Esophagus muscularis mucosa (tissue), 4 donors: Measurements from ENCODE around the gene SLC44A5. TPM values are rescaled to one million over a fixed set of nuclear protein-coding genes. Genes with fewer than 3 reads are reported as not detected.

ENCODE experiments used
- DNase-seq: peaks from one replicate; pipeline ENCODE4 v3.0.0-alpha.2; 2017; ENCODE audit errors: extremely low spot score
- H3K27ac ChIP-seq, 4 donors: fragments of 200-600 bp; sonication (generic); replicated peaks in 1 of 4; 1 replicate in 3 of 4; 2 replicates in 1 of 4; pipeline ENCODE4 v1.5.1; 2016 to 2019; ENCODE audit warnings: mild to moderate bottlenecking in 1 of 4
- H3K27me3 ChIP-seq, 4 donors: fragments of 200-600 bp; sonication (generic); one replicate each; pipeline versions ENCODE4 v1.5.1 to v1.6.0; 2016 to 2019
- H3K36me3 ChIP-seq, 4 donors: fragments of 200-600 bp; sonication (generic); one replicate each; pipeline ENCODE4 v1.5.1; 2016 to 2019
- H3K4me1 ChIP-seq, 4 donors: fragments of 200-600 bp; sonication (generic); one replicate each; pipeline ENCODE4 v1.5.1; 2016 to 2019
- H3K4me3 ChIP-seq, 4 donors: fragments of 200-600 bp; sonication (generic); 1 replicate in 2 of 4; 2 replicates in 2 of 4; pipeline ENCODE4 v1.5.1; 2016 to 2019; ENCODE audit warnings: mild to moderate bottlenecking in 4 of 4, moderate library complexity in 1 of 4
- H3K9me3 ChIP-seq, 4 donors: fragments of 200-600 bp; sonication (generic); 1 replicate in 3 of 4; 2 replicates in 1 of 4; pipeline ENCODE4 v1.5.1; 2016 to 2019
- CTCF ChIP-seq, 3 experiments: fragments of 200-600 bp in 2 of 3; fragments of 450-650 bp in 1 of 3; sonication (generic) in 2 of 3; IDR thresholded peaks; one replicate each; pipeline ENCODE4 v1.5.1; 2017 to 2019; ENCODE audit warnings: antibody characterized with exemption in 3 of 3, mild to moderate bottlenecking in 2 of 3, moderate library complexity in 1 of 3
- EP300 ChIP-seq: sonication (generic); formaldehyde crosslinking; IDR thresholded peaks from one replicate; pipeline ENCODE4 v1.6.1; 2017; ENCODE audit warnings: antibody characterized with exemption
- POLR2A ChIP-seq: fragments of 450-650 bp; IDR thresholded peaks from one replicate; pipeline ENCODE4 v1.6.1; 2017; ENCODE audit warnings: antibody characterized with exemption, moderate library complexity, mild to moderate bottlenecking, low read depth
- POLR2AphosphoS5 ChIP-seq, 2 donors: sonication (generic); formaldehyde crosslinking; IDR thresholded peaks; one replicate each; pipeline ENCODE4 v1.6.1; 2017; ENCODE audit warnings: antibody characterized with exemption in 2 of 2
- WGBS: methylation state at CpG from one replicate; pipeline ENCODE4 v1.1.5; 2018; 5-methylcytosine and 5-hydroxymethylcytosine counted together
- intact Hi-C: fragments of 100-400 bp; cut with DNase I; formaldehyde crosslinking; loops from one replicate; pipeline ENCODE4 v1.15.1; 2023
- small RNA-seq, 3 donors: library from RNA; depleted of rRNA; stranded (forward); fragments of <200 nt; gene quantifications; one replicate each; pipeline ENCODE3, GENCODE V24; 2016
- total RNA-seq, 4 donors: library from RNA; depleted of rRNA; stranded (reverse); fragments of >200 nt; gene quantifications; one replicate each; pipeline versions ENCODE4 v1.1.0 to v1.2.1, GENCODE V29; 2016

The SLC44A5 gene
- total RNA-seq, 4 donors from 2014 or later: 0.17 to 0.71 (median 0.23) TPM; not detected in 1

GRCh38 chr1:75170011-75170410, 440.9 kb downstream of the SLC44A5 start:
- Histone ChIP-seq H3K27me3 (peaks cover 0 to 6% (median 0%) of the 10 kb centered on the region in 4 donors), H3K36me3 (no peaks in the 10 kb centered on the region), H3K9me3 (no peaks in the 10 kb centered on the region), H3K27ac (no peak overlapping the region), H3K4me3 (no peak overlapping the region), H3K4me1 (no peaks in the 10 kb centered on the region)
- intact Hi-C loops: no loop called here
- DNase-seq: no peak
- 93% methylated on average over 2 of the region's 2 CpGs for WGBS
- no peak for TF ChIP-seq EP300
- TF ChIP-seq POLR2AphosphoS5 (IDR thresholded peaks at IDR 0.05): no peak
- TF ChIP-seq POLR2A: no peak
- TF ChIP-seq CTCF (IDR thresholded peaks at IDR 0.05): no peak

GRCh38 chr1:75166821-75167220, 444.1 kb downstream of the SLC44A5 start:
- no peak for TF ChIP-seq EP300
- TF ChIP-seq CTCF (IDR thresholded peaks at IDR 0.05): no peak
- no peak for TF ChIP-seq POLR2AphosphoS5 (IDR thresholded peaks at IDR 0.05)
- no peak for TF ChIP-seq POLR2A
- Histone ChIP-seq H3K9me3 (peaks cover 0 to 3% (median 0%) of the 10 kb centered on the region in 4 donors), H3K4me3 (no peak overlapping the region), H3K36me3 (no peaks in the 10 kb centered on the region), H3K27ac (no peak overlapping the region), H3K27me3 (peaks cover 0 to 6% (median 0%) of the 10 kb centered on the region in 4 donors), H3K4me1 (no peaks in the 10 kb centered on the region)
- DNase-seq: no peak
- 79% methylated on average over 4 of the region's 4 CpGs for WGBS
- intact Hi-C loops: no loop called here

- no peak for TF ChIP-seq CTCF (IDR thresholded peaks at IDR 0.05)
- no peak for TF ChIP-seq POLR2AphosphoS5 (IDR thresholded peaks at IDR 0.05)
- TF ChIP-seq POLR2A: no peak
- no peak for TF ChIP-seq EP300
- H3K4me1 ChIP-seq: no peaks in the 10 kb centered on the region
- H3K27ac ChIP-seq: no peak overlapping the region
- H3K9me3 ChIP-seq: peaks cover 0 to 3% (median 0%) of the 10 kb centered on the region in 4 donors
- intact Hi-C loops: no loop called here
- H3K4me3 ChIP-seq: no peak overlapping the region
- no peak for DNase-seq
- H3K27me3 ChIP-seq: peaks cover 0 to 6% (median 0%) of the 10 kb centered on the region in 4 donors
- H3K36me3 ChIP-seq: no peaks in the 10 kb centered on the region
These were observed 445.6 kb downstream of the SLC44A5 start for GRCh38 chr1:75165264-75165663.

GRCh38 chr1:75159154-75159553, 451.8 kb downstream of the SLC44A5 start:
- 70% methylated on average over 3 of the region's 3 CpGs for WGBS
- Histone ChIP-seq H3K27me3 (no peaks in the 10 kb centered on the region), H3K4me1 (no peaks in the 10 kb centered on the region), H3K4me3 (no peak overlapping the region), H3K36me3 (no peaks in the 10 kb centered on the region), H3K9me3 (peaks cover 0 to 3% (median 0%) of the 10 kb centered on the region in 4 donors), H3K27ac (no peak overlapping the region)
- TF ChIP-seq EP300: no peak
- TF ChIP-seq CTCF (IDR thresholded peaks at IDR 0.05): no peak
- no peak for TF ChIP-seq POLR2A
- no peak for TF ChIP-seq POLR2AphosphoS5 (IDR thresholded peaks at IDR 0.05)
- no peak for DNase-seq
- intact Hi-C loops: no loop called here

Small RNAs within 50 kb of the gene (small RNA-seq; reads per million reads assigned to genes)
- gene RNU6-503P: 0 reads per million in 3 donors
- gene RNU6-622P: 0 reads per million in 3 donors

Other genes starting within 250 kb of the SLC44A5 start
- gene ACADM, start 113.6 kb upstream of the SLC44A5 start, total RNA-seq: 10 to 100 TPM; 50.9 to 71.1 (median 59.7) TPM
- gene RABGGTB, start 175.1 kb upstream of the SLC44A5 start, total RNA-seq: 10 to 100 TPM; 24.3 to 55.2 (median 38.1) TPM
- under 1 TPM; 0.13 to 0.83 (median 0.28) TPM for gene MSH4, start 185.8 kb upstream of the SLC44A5 start, total RNA-seq